ENCODE measurements around the gene ACER3.

DNA sequence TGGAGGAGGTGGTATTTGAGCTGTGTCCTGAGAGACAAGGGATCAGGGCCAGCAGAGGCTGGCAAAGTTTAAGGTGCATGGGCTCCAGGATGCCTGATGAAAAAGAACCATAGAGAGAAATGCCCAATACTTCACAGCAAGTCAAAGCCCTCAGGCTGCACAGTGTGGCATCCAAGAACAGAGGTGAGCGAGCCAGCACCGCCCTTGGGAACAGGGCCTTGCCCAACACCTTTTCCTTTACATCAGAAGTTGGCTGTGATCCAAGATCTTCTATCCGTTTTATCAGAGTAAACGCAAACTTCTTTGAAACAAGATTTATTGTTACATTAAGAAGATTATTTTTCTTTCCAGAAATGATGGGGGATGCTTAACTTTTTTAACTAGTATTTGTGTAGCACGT, 174.9 kb downstream of the ACER3 start:
- TF ChIP-seq, protein P1, sequence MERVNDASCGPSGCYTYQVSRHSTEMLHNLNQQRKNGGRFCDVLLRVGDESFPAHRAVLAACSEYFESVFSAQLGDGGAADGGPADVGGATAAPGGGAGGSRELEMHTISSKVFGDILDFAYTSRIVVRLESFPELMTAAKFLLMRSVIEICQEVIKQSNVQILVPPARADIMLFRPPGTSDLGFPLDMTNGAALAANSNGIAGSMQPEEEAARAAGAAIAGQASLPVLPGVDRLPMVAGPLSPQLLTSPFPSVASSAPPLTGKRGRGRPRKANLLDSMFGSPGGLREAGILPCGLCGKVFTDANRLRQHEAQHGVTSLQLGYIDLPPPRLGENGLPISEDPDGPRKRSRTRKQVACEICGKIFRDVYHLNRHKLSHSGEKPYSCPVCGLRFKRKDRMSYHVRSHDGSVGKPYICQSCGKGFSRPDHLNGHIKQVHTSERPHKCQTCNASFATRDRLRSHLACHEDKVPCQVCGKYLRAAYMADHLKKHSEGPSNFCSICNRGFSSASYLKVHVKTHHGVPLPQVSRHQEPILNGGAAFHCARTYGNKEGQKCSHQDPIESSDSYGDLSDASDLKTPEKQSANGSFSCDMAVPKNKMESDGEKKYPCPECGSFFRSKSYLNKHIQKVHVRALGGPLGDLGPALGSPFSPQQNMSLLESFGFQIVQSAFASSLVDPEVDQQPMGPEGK (CRISPR knock-in tag; IDR thresholded peaks at IDR 0.05; ENCODE audit: borderline replicate concordance): no peak
- no peak for TF ChIP-seq ARNTL (CRISPR knock-in tag; IDR thresholded peaks at IDR 0.05; ENCODE audit: borderline replicate concordance, low read depth)
- TF ChIP-seq RARB (CRISPR knock-in tag; IDR thresholded peaks at IDR 0.05): no peak
- no peak for TF ChIP-seq GLIS3 (CRISPR knock-in tag; IDR thresholded peaks at IDR 0.05)
- TF ChIP-seq PPARA (CRISPR knock-in tag; IDR thresholded peaks at IDR 0.05; ENCODE audit: borderline replicate concordance): no peak

Measured in SK-N-SH treated with all-trans-retinoic acid at 6 μM for 48 hours (cell line).